ENCODE measurements around the gene DNMT3L. TPM values are rescaled to one million over a fixed set of nuclear protein-coding genes. Genes with fewer than 3 reads are reported as not detected.

The DNMT3L gene
- total RNA-seq, 1 donor from 2014 or later = not detected

GRCh38 chr21:44293551-44294231 lies 32.0 kb upstream of the DNMT3L start:
- no peaks in the 10 kb centered on the region for H3K4me1 Mint-ChIP-seq (ENCODE audit: low read depth)
- H3K36me3 Mint-ChIP-seq (ENCODE audit: insufficient read depth) = no peaks in the 10 kb centered on the region
- no peak for TF ChIP-seq CTCF (IDR thresholded peaks at IDR 0.05; ENCODE audit: unreplicated experiment)
- DNase-seq (ENCODE audit: low spot score, unreplicated experiment) = no peak
- H3K27me3 Mint-ChIP-seq = no peaks in the 10 kb centered on the region
- H3K27ac Mint-ChIP-seq = no peak overlapping the region
- no peaks in the 10 kb centered on the region for H3K9me3 Mint-ChIP-seq (ENCODE audit: low read depth)
- H3K4me3 Mint-ChIP-seq (ENCODE audit: low read depth) = no peak overlapping the region

GRCh38 chr21:44292812-44293195 lies 31.1 kb upstream of the DNMT3L start:
- H3K4me1 Mint-ChIP-seq (ENCODE audit: low read depth) = no peaks in the 10 kb centered on the region
- TF ChIP-seq CTCF (IDR thresholded peaks at IDR 0.05; ENCODE audit: unreplicated experiment) = no peak
- peaks cover 5% of the 10 kb centered on the region for H3K27me3 Mint-ChIP-seq
- no peaks in the 10 kb centered on the region for H3K36me3 Mint-ChIP-seq (ENCODE audit: insufficient read depth)
- H3K27ac Mint-ChIP-seq = no peak overlapping the region
- H3K4me3 Mint-ChIP-seq (ENCODE audit: low read depth) = no peak overlapping the region
- no peak for DNase-seq (ENCODE audit: low spot score, unreplicated experiment)
- no peaks in the 10 kb centered on the region for H3K9me3 Mint-ChIP-seq (ENCODE audit: low read depth)

GRCh38 chr21:44291936-44292811 lies 30.5 kb upstream of the DNMT3L start:
- no peak for TF ChIP-seq CTCF (IDR thresholded peaks at IDR 0.05; ENCODE audit: unreplicated experiment)
- H3K9me3 Mint-ChIP-seq (ENCODE audit: low read depth) = no peaks in the 10 kb centered on the region

GRCh38 chr21:44291078-44291935 lies 29.6 kb upstream of the DNMT3L start:
- Mint-ChIP-seq H3K27ac (no peak overlapping the region), H3K4me3 (ENCODE audit: low read depth) (no peak overlapping the region), H3K27me3 (peaks cover 7% of the 10 kb centered on the region), H3K4me1 (ENCODE audit: low read depth) (no peaks in the 10 kb centered on the region), H3K9me3 (ENCODE audit: low read depth) (no peaks in the 10 kb centered on the region), H3K36me3 (ENCODE audit: insufficient read depth) (no peaks in the 10 kb centered on the region)
- TF ChIP-seq CTCF (IDR thresholded peaks at IDR 0.05; ENCODE audit: unreplicated experiment) = no peak
- no peak for DNase-seq (ENCODE audit: low spot score, unreplicated experiment)

More at GRCh38 chr21:44291936-44292811, 30.5 kb upstream of the DNMT3L start:
- no peaks in the 10 kb centered on the region for H3K36me3 Mint-ChIP-seq (ENCODE audit: insufficient read depth)
- no peak for DNase-seq (ENCODE audit: low spot score, unreplicated experiment)
- no peak overlapping the region for H3K4me3 Mint-ChIP-seq (ENCODE audit: low read depth)
- no peaks in the 10 kb centered on the region for H3K4me1 Mint-ChIP-seq (ENCODE audit: low read depth)
- H3K27ac Mint-ChIP-seq = no peak overlapping the region
- peaks cover 7% of the 10 kb centered on the region for H3K27me3 Mint-ChIP-seq
